GM12872 (cell line): ENCODE measurements around the gene DPP6.

Source experiments
- CTCF ChIP-seq: IDR thresholded peaks from 3 replicates; pipeline ENCODE4 v1.5.1; 2011; ENCODE audit warnings: low read depth, mild to moderate bottlenecking, low read length, moderate library complexity; ENCODE audit not compliant: insufficient read depth

Gene DPP6

GRCh38 chr7:154463794-154464193 is 411.6 kb downstream of the DPP6 start:
- no peak for TF ChIP-seq CTCF

- no peak for TF ChIP-seq CTCF
Observed at GRCh38 chr7:154469652-154470051, 417.5 kb downstream of the DPP6 start.

- no peak for TF ChIP-seq CTCF
Observed at GRCh38 chr7:154472343-154472742, 420.1 kb downstream of the DPP6 start.

GRCh38 chr7:154473360-154473759 is 421.2 kb downstream of the DPP6 start:
- TF ChIP-seq CTCF: no peak

- TF ChIP-seq CTCF: no peak
Observed at GRCh38 chr7:154474903-154475520, 422.8 kb downstream of the DPP6 start.

GRCh38 chr7:154475864-154476263 is 423.7 kb downstream of the DPP6 start:
- TF ChIP-seq CTCF: no peak

GRCh38 chr7:154480817-154481216 is 428.6 kb downstream of the DPP6 start:
- TF ChIP-seq CTCF: no peak
